Stimulated activated CD8-positive, alpha-beta memory T cell treated with anti-CD3 and anti-CD28 coated beads, Interleukin-7, amount 100 ng/mL, for 48 hours (primary cell): Measurements from ENCODE around the gene MYO3A.
"Not testable (repeated sequence)": the region's sequence is repeated elsewhere in the genome, so short reads cannot be mapped to it uniquely, and the experiment has no call there.

ENCODE experiments used
- DNase-seq, 2 donors: peaks; one replicate each; pipeline ENCODE4 v3.0.0-alpha.2; 2020; ENCODE audit warnings: low read depth in 1 of 2; ENCODE audit errors: extremely low read depth in 1 of 2

MYO3A gene

DNA sequence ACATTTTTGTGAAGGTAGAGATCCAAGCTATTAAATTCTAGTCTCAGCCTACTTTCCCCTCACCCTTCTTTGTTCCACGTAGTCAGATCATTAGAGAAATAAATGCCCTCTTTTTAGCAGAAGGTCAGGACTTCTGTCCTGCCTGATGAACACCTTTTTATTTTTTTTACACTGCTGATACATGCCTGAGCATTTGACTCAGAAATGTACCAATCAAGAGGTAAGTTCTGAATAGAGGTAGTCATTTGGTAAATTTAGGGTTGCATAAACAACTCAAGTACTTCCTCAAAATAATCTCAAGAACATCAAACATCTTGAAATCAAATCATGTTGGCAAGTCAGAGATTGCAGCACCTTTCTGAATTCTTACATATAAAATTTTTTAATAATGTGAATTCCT, 133.7 kb downstream of the MYO3A start:
- DNase-seq, result no peak

GRCh38 chr10:26080971-26081370, 146.9 kb downstream of the MYO3A start:
- not testable (repeated sequence) for DNase-seq

GRCh38 chr10:26081459-26081858, 147.4 kb downstream of the MYO3A start:
- DNase-seq, result no peak

- DNase-seq, result no peak
Measured at GRCh38 chr10:26085549-26085948, 151.5 kb downstream of the MYO3A start.

DNA sequence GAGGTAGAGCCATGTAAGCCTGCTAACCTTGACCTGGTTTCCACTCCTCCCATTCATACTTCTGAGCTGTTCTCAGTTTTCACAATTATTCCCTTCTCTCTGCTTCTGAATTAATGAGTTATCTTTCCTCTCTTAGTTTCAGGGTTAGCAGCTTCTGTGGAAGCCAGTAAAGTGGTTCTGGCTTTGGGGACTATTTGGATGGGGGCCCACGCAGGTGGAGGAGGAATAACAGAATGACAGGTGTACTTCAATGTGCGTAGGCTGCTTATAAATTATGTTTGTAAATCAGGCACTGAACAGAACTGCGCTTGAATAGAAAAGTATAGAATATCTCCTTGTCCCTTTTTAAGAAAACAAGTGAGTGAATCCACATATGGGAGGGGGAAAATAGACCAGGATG, 153.6 kb downstream of the MYO3A start:
- no peak for DNase-seq

DNA sequence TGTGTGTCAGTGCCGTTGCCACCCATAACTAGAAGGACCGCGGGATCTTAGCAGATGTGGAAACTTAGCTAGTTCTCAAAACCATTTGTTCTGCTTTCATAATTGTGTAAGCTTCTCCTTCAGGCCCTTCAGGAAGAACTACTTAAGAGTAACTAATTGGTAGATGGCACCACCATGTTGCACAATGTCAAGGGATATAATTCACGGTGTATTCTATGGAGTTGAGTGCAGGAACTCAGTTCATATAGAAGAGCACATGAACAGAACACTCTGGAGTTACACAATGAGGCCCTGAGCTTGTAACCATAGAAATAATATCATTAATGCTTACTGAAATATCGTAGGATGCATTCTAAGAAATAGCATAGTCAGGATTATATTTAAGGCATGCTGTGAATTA, 156.0 kb downstream of the MYO3A start:
- DNase-seq, result no peak

- DNase-seq, result no peak
Measured at GRCh38 chr10:26090762-26091161, 156.7 kb downstream of the MYO3A start.

DNA sequence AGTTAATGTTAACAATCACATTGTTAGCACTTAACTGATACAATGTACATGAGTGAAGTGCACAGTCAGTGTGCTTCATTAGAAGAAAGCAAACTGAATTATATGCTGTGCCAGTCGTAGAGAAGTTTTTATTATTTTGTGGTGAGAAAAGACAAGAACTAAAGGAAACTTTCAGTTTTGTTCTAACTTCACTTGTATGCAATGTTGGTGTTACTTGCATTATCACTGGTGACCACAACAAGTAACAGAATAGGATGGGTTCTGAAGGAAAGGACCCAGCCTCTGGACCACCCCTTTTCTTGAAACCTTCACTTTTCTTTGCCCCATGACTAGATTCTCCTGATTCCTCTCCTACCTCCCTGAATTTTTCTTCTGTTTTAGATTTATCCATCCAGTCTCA, 159.2 kb downstream of the MYO3A start:
- DNase-seq, result no peak

GRCh38 chr10:26095781-26096180, 161.8 kb downstream of the MYO3A start:
- DNase-seq, result no peak

GRCh38 chr10:26097549-26097948, 163.5 kb downstream of the MYO3A start:
- DNase-seq, result not testable (repeated sequence)

DNA sequence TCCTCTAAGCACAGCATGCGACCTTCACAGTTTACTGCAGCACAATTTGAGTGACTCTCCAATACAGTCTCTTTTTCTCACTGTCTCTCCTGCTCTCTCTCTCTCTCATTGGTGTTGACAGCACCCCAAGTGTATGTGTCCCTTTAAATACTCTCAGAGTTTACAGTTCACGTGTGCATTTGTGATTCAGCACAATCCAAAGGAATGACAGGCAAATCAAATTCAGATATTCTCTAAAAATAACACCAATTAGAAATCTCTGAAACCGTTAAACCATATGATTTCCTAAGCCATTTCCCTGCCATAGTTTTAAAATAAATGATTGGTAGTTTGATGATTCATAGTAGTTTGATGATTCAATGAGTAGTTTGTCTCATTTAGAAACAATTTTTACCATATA, 178.5 kb downstream of the MYO3A start:
- no peak for DNase-seq

DNA sequence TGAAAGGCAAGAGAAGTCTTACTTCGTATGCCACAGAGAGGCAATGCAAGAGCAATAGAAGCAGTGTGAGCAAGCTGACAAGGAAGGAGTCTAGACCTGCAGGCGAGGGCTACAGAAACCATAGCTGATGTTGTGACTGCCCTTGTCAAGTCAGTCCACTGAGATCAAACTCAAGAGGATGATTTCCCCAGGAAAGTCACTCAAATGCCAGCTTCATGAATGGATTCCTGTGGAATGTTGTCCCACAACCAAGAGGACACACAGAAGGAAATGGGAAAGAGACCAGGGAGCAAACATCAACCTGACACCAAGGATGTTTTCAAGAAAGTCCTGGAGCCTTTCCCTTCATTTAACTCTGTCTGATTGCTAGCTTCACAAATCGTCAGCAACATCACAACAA, 204.6 kb downstream of the MYO3A start:
- no peak for DNase-seq

- no peak for DNase-seq
Measured at GRCh38 chr10:26156019-26156418, 222.0 kb downstream of the MYO3A start.

DNA sequence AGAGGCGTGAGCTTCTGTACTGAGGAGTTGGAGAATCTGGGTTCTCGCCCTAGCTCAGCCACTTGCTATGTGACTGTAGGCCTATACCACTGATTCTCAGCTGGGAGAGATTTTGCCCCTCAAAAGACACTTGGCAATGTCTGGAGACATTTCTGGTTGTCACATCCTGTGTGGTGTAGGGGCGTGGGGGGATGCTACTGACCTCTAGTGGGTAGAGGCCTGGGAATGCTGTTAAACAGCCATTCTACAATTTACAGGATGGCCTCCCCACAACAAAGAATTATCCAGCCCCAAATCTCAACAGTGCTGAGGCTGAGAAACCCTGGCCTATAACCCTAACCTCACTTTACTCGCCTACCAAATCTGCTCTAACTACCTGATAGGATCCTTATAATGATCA, 223.7 kb downstream of the MYO3A start:
- no peak for DNase-seq

DNA sequence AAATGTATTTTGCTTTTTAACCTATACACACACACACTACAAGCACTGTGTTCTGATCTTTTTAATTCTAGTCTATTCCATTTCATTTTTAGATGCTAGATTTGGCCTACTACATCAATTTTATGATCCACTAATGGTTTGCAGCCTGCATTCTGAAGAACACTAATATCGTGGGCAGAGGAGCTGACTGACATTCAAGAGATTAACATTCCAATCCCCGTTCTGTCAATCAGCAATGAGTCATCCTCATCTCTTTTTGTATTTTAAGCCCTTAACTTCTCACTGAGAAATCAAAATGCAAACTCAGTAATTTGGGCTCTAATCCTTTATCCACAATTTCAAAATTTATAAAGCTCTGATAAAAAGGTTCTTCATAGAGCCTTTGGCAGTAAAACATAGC, 235.4 kb downstream of the MYO3A start:
- no peak for DNase-seq

GRCh38 chr10:26172131-26172530, 238.1 kb downstream of the MYO3A start:
- DNase-seq, result no peak

DNA sequence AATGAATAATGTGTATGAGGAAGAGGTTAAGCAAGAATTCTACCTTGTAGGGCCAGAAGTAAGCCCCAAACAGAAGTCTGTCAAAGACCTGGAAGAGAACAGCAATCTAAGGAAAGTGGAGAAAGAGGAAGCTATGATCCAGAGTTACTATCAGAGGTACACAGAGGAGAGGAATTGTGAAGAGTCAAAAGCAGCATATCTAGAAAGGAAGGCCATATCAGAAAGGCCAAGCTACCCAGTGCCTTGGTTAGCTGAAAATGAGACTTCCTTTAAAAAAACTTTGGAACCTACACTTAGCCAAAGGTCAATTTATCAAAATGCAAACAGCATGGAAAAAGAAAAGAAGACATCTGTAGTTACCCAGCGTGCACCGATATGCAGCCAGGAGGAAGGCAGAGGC, 239.8 kb downstream of the MYO3A start:
- DNase-seq, result no peak

- DNase-seq, result no peak
Measured at GRCh38 chr10:26177341-26177740, 243.3 kb downstream of the MYO3A start.

GRCh38 chr10:26194275-26194674, 260.2 kb downstream of the MYO3A start:
- no peak for DNase-seq

DNA sequence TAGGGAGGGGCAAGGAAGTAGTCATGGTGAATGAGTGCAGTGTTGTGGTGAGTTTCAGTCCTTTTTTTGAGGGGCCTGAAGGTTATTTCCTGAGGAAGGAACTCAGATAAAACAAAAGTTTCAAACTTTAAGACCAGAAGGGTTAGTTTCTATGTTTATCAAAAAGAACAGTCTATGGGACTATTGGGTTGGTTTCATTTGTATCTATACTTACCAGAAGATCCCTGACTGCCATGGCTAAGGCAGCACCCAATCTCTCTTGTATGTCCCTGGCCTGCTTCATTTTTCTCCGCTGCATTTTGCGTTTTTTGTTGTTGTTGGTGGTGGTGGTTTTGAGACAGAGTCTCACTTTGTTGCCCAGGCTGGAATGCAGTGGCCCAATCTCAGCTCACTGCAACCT, 263.2 kb downstream of the MYO3A start:
- no peak for DNase-seq

DNA sequence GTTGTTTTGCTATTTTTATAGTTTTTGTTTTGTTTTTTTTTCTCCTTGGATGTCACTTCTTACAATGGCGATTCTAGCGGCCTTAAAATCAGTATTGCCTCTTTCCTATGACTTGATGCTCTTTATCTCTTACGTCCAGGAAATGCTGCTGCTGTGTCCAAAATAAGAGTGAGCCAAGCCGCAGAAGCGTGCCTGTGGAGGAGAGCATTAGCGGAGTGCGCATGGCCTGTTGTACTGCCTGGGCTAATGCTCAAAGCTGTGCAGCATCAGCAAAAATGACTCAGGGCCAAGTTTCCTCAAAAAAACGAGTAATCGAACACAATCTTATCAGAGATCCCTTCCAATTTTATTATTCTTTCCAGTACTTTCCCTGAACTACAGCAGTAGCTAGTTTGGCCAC, 264.1 kb downstream of the MYO3A start:
- DNase-seq, result no peak

DNA sequence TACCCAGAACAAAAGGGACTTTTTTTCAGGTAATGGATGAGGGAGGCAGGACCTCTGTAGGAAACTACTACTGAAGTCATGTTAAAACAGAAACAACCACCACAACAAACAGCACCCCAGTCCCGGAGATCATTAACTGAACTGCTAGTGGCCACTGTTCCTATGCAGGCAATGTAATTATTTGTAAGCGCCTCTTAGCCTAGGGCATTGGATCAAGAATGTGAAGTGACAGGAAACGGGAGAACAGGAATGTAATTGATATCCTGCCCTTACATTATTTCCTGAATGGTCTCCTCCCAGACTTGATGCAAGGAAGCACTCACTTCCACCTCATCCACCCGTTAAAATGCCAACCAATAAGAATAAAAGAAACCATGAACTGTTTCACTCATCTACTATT, 265.8 kb downstream of the MYO3A start:
- no peak for DNase-seq

- DNase-seq, result no peak
Measured at GRCh38 chr10:26205223-26205622, 271.2 kb downstream of the MYO3A start.
